Testis (tissue), 3 donors: ENCODE results near the gene SH3BP2. TPM values are rescaled to one million over a fixed set of nuclear protein-coding genes. Genes with fewer than 3 reads are reported as not detected.

ENCODE experiments used
- DNase-seq: peaks from one replicate; pipeline ENCODE4 v3.0.0-alpha.2; 2019
- H3K27ac ChIP-seq, 2 donors: fragments of 200-600 bp; sonication (generic); one replicate each; pipeline ENCODE4 v1.5.1; 2019
- H3K27me3 ChIP-seq: fragments of 200-600 bp; sonication (generic); one replicate; pipeline ENCODE4 v1.5.1; 2019
- H3K36me3 ChIP-seq: fragments of 200-600 bp; sonication (generic); one replicate; pipeline ENCODE4 v1.5.1; 2017; ENCODE audit warnings: low read depth; ENCODE audit errors: missing control alignments
- H3K4me1 ChIP-seq: fragments of 200-600 bp; sonication (generic); one replicate; pipeline ENCODE4 v1.5.1; 2019
- H3K4me3 ChIP-seq, 2 donors: fragments of 200-600 bp; sonication (generic); one replicate each; pipeline ENCODE4 v1.5.1; 2017 to 2019
- H3K9me3 ChIP-seq: fragments of 200-600 bp; sonication (generic); one replicate; pipeline ENCODE4 v1.5.1; 2017
- CTCF ChIP-seq, 3 experiments: fragments of 450-650 bp in 2 of 3; fragments of 200-600 bp in 1 of 3; sonication (generic) in 1 of 3; IDR thresholded peaks; one replicate each; pipeline ENCODE4 v1.5.1; 2016 to 2019; ENCODE audit warnings: antibody characterized with exemption in 3 of 3, mild to moderate bottlenecking in 2 of 3, moderate library complexity in 1 of 3
- POLR2A ChIP-seq: fragments of 450-650 bp; IDR thresholded peaks from one replicate; pipeline ENCODE4 v1.6.1; 2017; ENCODE audit warnings: antibody characterized with exemption, mild to moderate bottlenecking, moderate library complexity
- whole genome bisulfite sequencing, 2 donors: methylation state at CpG; one replicate each; pipeline ENCODE4 v1.1.5; 2018; 5-methylcytosine and 5-hydroxymethylcytosine counted together
- intact Hi-C: fragments of 100-400 bp; cut with DNase I; formaldehyde crosslinking; loops from one replicate; pipeline ENCODE4 v1.15.1; 2023; ENCODE audit warnings: low total_unique reads
- polyA plus RNA-seq: library from polyadenylated mRNA; stranded (reverse); fragments of 350-450 nt; fragmentation: Illumina TruSeq; extraction: RNeasy Lipid Tissue Mini Kit (QIAGEN cat#74804); gene quantifications from one replicate; pipeline ENCODE4 v1.2.3, GENCODE V29; 2014; ENCODE audit warnings: low read depth, low replicate concordance; ENCODE audit not compliant: insufficient read depth
- total RNA-seq, 2 donors: library from RNA; depleted of rRNA; stranded (reverse); fragments of >200 nt; gene quantifications; one replicate each; pipeline ENCODE4 v1.2.3, GENCODE V29; 2016

SH3BP2 gene
- total and polyA plus RNA-seq, 3 donors from 2014 or later = 26.6 to 47.3 (median 45.0) TPM

DNA sequence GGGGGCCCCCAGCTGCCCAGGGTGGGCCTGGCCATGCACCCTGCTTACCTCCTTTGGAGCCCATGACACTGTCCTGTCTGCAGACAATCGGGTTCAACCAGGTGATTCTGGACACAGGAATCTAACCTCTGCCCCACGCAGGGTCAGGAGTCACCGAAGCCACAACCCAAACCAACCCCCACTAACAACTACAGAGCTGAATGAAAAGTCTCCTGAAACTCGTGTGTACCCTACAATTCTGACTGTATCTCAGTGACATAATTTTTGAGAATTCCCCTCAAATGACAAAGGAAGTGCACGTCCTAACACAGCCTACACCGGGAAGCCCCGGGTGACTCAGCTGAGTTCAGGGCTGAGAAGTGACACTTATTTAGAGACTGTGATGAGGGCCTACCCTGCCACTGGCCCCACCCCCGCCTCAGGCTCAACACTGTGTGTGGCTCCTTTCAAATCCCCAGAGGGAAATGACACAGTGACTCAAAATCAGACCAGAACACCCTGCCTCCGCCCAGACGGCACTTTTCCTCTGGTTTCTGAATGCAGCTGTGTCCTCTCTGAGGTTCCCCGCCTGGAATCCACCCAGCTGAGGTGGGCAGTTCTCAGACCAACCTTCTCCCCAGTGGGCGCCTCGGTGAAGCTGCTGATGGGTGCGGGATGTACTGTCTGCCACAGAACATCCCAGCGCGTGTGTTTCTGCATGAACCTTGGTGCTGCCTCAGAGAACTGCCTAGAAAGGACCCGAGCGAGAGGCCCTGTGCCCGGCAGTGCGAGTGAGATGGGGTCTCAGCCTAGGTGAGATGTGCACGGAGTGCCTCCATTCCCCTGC is 46.7 kb upstream of the SH3BP2 start:
- no peak for TF ChIP-seq CTCF (IDR thresholded peaks at IDR 0.05)
- TF ChIP-seq POLR2A = no peak
- Histone ChIP-seq H3K9me3 (no peaks in the 10 kb centered on the region), H3K27me3 (no peaks in the 10 kb centered on the region), H3K4me3 (no peak overlapping the region), H3K4me1 (peaks cover 23% of the 10 kb centered on the region), H3K27ac (no peak overlapping the region), H3K36me3 (no peaks in the 10 kb centered on the region)
- WGBS, 2 donors = 69 to 86% methylated on average over 9 to 21 of the region's 21 CpGs
- intact Hi-C loops = no loop called here
- no peak for DNase-seq

DNA sequence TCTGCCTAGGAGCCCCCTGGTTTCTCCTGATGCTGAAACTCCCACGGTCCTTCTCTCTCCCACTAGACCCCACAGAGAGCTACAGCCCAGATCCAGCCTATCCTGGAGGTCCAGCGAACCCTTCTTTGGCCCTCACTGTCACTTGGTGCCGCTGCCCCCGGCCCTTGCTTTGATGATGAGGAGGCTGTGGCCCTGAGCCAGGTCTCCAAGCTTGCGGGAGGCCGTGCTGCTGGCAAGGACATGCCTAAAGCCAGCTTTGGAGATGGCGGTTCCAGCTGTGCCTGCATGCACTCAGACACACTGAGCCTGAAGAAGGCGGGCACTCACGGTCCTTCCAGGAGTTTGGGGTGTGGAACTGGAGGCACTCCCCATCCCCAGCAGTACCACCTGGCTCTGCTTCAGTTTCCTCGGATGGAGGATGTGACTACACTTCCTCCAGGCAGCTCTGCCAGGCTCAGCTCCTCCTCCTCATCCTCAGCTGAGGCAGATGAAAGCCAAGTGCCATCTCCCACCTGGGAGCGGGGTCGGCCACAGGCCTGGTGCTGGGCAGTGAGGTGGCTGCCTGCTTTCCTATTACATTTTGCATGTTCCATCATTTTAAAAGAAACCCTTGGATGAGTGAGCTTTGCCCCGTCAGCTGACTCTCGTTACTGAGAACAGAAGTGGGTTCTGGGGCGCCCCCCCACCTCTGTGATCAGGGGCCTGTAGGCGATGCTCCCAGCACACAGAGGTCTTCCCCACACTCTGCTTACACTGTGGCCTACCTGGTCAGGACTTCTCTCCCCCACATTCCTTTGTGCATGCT is 45.8 kb upstream of the SH3BP2 start:
- Histone ChIP-seq H3K4me3 (no peak overlapping the region), H3K36me3 (no peaks in the 10 kb centered on the region), H3K27ac (no peak overlapping the region), H3K9me3 (no peaks in the 10 kb centered on the region), H3K27me3 (no peaks in the 10 kb centered on the region), H3K4me1 (peaks cover 24% of the 10 kb centered on the region)
- intact Hi-C loops = no loop called here
- TF ChIP-seq POLR2A = no peak
- TF ChIP-seq CTCF (IDR thresholded peaks at IDR 0.05) = no peak
- 84 to 85% methylated on average over 15 to 16 of the region's 16 CpGs for WGBS, 2 donors
- DNase-seq = no peak

DNA sequence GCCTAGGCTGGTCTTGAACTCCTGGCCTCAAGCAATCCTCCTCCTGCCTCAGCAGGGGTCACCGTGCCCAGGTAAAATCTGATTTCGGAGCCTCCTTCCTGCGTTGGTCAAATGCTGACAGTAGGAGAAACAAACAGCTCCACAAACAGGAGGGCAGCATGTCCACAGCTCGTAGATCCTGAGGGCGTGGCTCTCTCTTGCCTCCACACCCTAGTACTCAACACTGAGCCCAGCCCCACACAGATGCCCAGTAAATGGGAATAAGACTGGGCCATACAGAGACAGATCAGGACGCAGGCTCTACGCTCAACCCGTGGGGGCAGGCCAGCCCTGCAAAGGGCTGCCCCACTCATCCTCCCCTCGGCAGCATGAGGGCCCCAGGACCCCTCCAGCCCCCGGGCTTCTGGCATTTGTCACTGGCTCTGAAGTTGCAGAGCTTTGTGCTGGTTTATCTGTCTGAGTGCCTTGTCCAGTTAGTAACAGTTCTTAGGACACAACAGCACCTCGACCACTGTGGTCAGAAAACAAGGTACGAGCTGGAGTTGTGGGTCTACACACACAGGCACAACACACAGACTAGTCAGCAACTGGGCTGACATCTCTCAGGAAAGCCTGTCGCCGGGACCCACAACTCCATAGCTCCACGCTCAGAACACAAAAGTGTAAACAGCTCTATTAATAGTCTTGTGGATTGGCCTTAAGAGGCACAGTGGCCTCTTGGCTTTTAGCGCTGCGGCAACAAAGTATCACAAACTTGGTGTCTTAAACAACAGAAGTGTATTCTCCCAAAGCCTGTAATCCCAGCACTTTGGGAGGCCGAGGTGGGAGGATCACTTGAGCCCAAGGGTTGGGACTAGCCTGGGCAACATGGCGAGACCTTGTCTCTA is 41.9 kb upstream of the SH3BP2 start:
- Histone ChIP-seq H3K9me3 (no peaks in the 10 kb centered on the region), H3K36me3 (no peaks in the 10 kb centered on the region), H3K27ac (peak overlapping the region; percentile 59 to 82), H3K4me1 (peaks cover 31% of the 10 kb centered on the region), H3K4me3 (no peak overlapping the region), H3K27me3 (no peaks in the 10 kb centered on the region)
- WGBS, 2 donors = 57 to 66% methylated on average over 10 to 19 of the region's 19 CpGs
- intact Hi-C loops = no loop called here
- TF ChIP-seq CTCF (IDR thresholded peaks at IDR 0.05) (peak in 1 of 3 experiments; percentile 1), POLR2A (no peak)
- peak; percentile 84 for DNase-seq

GRCh38 chr4:2753436-2753835 is 39.4 kb upstream of the SH3BP2 start:
- Histone ChIP-seq H3K4me3 (no peak overlapping the region), H3K27ac (no peak overlapping the region), H3K4me1 (peaks cover 35% of the 10 kb centered on the region), H3K27me3 (no peaks in the 10 kb centered on the region), H3K9me3 (no peaks in the 10 kb centered on the region), H3K36me3 (no peaks in the 10 kb centered on the region)
- DNase-seq = peak; percentile 58
- TF ChIP-seq CTCF (IDR thresholded peaks at IDR 0.05) (no peak), POLR2A (no peak)
- intact Hi-C loops = no loop called here
- 76 to 82% methylated on average over 4 of the region's 4 CpGs for WGBS, 2 donors
